SK-N-SH treated with all-trans-retinoic acid at 6 μM for 48 hours (cell line): ENCODE results near the gene PGGHG.
"Not testable (repeated sequence)": the region's sequence is repeated elsewhere in the genome, so short reads cannot be mapped to it uniquely, and the experiment has no call there.

ENCODE experiments used
- ARNTL ChIP-seq: fragments of 450-650 bp; formaldehyde crosslinking; IDR thresholded peaks from 2 replicates; pipeline ENCODE4 v1.5.0; 2020; ENCODE audit warnings: low read depth, mild to moderate bottlenecking, moderate library complexity, borderline replicate concordance
- BACH2 ChIP-seq: fragments of 250-450 bp; sonication (Bioruptor Pico); IDR thresholded peaks from 2 replicates; pipeline ENCODE4 v1.9.0; 2021; ENCODE audit warnings: mild to moderate bottlenecking, borderline replicate concordance
- ISL1 ChIP-seq: fragments of 250-450 bp; sonication (Bioruptor Pico); IDR thresholded peaks from 2 replicates; pipeline ENCODE4 v2.1.2; 2022; ENCODE audit warnings: mild to moderate bottlenecking, moderate library complexity
- PPARA ChIP-seq: fragments of 250-450 bp; sonication (Bioruptor Pico); IDR thresholded peaks from 2 replicates; pipeline ENCODE4 v1.5.0; 2020; ENCODE audit warnings: mild to moderate bottlenecking, borderline replicate concordance
- SNAI2 ChIP-seq: fragments of 250-450 bp; sonication (Bioruptor Pico); IDR thresholded peaks from 2 replicates; pipeline ENCODE4 v1.5.0; 2020; ENCODE audit warnings: mild to moderate bottlenecking, moderate library complexity
- TCF4 ChIP-seq: fragments of 250-450 bp; sonication (Bioruptor Pico); IDR thresholded peaks from 2 replicates; pipeline ENCODE4 v1.8.0; 2021; ENCODE audit warnings: mild to moderate bottlenecking, moderate library complexity, borderline replicate concordance
- TOX ChIP-seq: fragments of 250-450 bp; sonication (Bioruptor Pico); IDR thresholded peaks from 2 replicates; pipeline ENCODE4 v1.8.0; 2021; ENCODE audit warnings: mild to moderate bottlenecking, moderate library complexity, borderline replicate concordance
- ZC3H10 ChIP-seq: fragments of 250-450 bp; sonication (Bioruptor Pico); IDR thresholded peaks from 2 replicates; pipeline ENCODE4 v1.5.1; 2021; ENCODE audit warnings: mild to moderate bottlenecking, moderate library complexity
- ZFP3 ChIP-seq: fragments of 250-450 bp; sonication (Bioruptor Pico); IDR thresholded peaks from 2 replicates; pipeline ENCODE4 v1.5.0; 2020; ENCODE audit warnings: mild to moderate bottlenecking, moderate library complexity
- ZFP30 ChIP-seq: fragments of 450-650 bp; formaldehyde crosslinking; IDR thresholded peaks from 2 replicates; pipeline ENCODE4 v1.5.0; 2022; ENCODE audit warnings: mild to moderate bottlenecking, moderate library complexity
- TF ChIP-seq, protein P1 (sequence below): fragments of 250-450 bp; sonication (Bioruptor Pico); IDR thresholded peaks from 2 replicates; pipeline ENCODE4 v1.8.0; 2020; ENCODE audit warnings: mild to moderate bottlenecking, moderate library complexity, borderline replicate concordance
- TF ChIP-seq, protein P2 (sequence below): fragments of 250-450 bp; sonication (Bioruptor Pico); IDR thresholded peaks from 2 replicates; pipeline ENCODE4 v1.8.0; 2021; ENCODE audit warnings: low read depth, mild to moderate bottlenecking, moderate library complexity, borderline replicate concordance
- TF ChIP-seq, protein P3 (sequence below): fragments of 250-450 bp; sonication (Bioruptor Pico); IDR thresholded peaks from 2 replicates; pipeline ENCODE4 v1.5.0; 2020; ENCODE audit warnings: mild to moderate bottlenecking, moderate library complexity

DNA sequence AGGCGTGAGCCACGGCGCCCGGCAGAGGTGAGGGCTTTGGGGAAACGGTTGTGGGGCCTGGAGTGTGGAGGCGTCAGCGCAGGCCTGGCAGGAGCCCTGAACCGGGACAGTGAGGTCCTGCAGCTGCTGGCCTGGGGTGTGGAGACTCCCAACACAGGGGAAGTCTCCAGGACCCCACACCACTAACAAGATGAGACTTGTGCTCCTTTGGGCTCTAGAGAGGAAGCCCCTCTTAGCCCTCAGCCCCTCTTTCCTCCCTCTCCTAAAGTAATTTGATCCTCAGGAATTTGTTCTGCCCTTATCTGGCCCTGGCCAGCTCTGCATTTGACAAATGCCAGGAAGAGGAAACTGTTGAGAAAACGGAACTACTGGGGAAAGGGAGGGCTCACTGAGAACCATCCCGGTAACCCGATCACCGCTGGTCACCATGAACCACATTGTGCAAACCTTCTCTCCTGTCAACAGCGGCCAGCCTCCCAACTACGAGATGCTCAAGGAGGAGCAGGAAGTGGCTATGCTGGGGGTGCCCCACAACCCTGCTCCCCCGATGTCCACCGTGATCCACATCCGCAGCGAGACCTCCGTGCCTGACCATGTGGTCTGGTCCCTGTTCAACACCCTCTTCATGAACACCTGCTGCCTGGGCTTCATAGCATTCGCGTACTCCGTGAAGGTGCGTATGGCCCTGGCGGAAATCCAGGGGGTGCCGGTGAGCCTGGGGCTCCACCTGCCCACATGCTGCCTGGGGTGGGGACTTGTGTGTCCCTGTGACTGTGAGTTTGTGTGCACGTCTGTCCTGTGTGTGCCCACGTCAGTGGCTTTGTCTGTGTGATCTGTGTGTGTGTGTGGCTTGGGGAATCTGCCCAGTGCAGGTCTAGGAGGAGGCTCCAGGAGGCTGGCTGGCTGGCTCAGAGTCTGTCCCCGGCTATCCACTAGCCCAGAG is 19.1 kb downstream of the PGGHG start, which contains the start of gene IFITM2:
- TF ChIP-seq ISL1 (CRISPR knock-in tag); ZFP30 (CRISPR knock-in tag); ZFP3 (CRISPR knock-in tag); ARNTL (CRISPR knock-in tag); TOX (CRISPR knock-in tag); PPARA (CRISPR knock-in tag); BACH2 (CRISPR knock-in tag); TCF4 (CRISPR knock-in tag); ZC3H10; SNAI2 (CRISPR knock-in tag): not testable (repeated sequence)
- TF ChIP-seq, protein P1, sequence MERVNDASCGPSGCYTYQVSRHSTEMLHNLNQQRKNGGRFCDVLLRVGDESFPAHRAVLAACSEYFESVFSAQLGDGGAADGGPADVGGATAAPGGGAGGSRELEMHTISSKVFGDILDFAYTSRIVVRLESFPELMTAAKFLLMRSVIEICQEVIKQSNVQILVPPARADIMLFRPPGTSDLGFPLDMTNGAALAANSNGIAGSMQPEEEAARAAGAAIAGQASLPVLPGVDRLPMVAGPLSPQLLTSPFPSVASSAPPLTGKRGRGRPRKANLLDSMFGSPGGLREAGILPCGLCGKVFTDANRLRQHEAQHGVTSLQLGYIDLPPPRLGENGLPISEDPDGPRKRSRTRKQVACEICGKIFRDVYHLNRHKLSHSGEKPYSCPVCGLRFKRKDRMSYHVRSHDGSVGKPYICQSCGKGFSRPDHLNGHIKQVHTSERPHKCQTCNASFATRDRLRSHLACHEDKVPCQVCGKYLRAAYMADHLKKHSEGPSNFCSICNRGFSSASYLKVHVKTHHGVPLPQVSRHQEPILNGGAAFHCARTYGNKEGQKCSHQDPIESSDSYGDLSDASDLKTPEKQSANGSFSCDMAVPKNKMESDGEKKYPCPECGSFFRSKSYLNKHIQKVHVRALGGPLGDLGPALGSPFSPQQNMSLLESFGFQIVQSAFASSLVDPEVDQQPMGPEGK, result not testable (repeated sequence)
- TF ChIP-seq, protein P2, sequence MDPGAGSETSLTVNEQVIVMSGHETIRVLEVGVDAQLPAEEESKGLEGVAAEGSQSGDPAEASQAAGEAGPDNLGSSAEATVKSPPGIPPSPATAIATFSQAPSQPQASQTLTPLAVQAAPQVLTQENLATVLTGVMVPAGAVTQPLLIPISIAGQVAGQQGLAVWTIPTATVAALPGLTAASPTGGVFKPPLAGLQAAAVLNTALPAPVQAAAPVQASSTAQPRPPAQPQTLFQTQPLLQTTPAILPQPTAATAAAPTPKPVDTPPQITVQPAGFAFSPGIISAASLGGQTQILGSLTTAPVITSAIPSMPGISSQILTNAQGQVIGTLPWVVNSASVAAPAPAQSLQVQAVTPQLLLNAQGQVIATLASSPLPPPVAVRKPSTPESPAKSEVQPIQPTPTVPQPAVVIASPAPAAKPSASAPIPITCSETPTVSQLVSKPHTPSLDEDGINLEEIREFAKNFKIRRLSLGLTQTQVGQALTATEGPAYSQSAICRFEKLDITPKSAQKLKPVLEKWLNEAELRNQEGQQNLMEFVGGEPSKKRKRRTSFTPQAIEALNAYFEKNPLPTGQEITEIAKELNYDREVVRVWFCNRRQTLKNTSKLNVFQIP (CRISPR knock-in tag), result not testable (repeated sequence)
- TF ChIP-seq, protein P3, sequence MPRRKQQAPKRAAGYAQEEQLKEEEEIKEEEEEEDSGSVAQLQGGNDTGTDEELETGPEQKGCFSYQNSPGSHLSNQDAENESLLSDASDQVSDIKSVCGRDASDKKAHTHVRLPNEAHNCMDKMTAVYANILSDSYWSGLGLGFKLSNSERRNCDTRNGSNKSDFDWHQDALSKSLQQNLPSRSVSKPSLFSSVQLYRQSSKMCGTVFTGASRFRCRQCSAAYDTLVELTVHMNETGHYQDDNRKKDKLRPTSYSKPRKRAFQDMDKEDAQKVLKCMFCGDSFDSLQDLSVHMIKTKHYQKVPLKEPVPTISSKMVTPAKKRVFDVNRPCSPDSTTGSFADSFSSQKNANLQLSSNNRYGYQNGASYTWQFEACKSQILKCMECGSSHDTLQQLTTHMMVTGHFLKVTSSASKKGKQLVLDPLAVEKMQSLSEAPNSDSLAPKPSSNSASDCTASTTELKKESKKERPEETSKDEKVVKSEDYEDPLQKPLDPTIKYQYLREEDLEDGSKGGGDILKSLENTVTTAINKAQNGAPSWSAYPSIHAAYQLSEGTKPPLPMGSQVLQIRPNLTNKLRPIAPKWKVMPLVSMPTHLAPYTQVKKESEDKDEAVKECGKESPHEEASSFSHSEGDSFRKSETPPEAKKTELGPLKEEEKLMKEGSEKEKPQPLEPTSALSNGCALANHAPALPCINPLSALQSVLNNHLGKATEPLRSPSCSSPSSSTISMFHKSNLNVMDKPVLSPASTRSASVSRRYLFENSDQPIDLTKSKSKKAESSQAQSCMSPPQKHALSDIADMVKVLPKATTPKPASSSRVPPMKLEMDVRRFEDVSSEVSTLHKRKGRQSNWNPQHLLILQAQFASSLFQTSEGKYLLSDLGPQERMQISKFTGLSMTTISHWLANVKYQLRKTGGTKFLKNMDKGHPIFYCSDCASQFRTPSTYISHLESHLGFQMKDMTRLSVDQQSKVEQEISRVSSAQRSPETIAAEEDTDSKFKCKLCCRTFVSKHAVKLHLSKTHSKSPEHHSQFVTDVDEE, result not testable (repeated sequence)
